Kidney epithelial cell (primary cell): ENCODE data around the gene SCUBE1. TPM values are rescaled to one million over a fixed set of nuclear protein-coding genes. Genes with fewer than 3 reads are reported as not detected.

Source experiments
- DNase-seq: peaks from one replicate; pipeline ENCODE4 v3.0.0-alpha.2; 2010; ENCODE audit warnings: low read depth
- H3K27me3 ChIP-seq: 2 replicates; pipeline ENCODE4 v1.6.0; 2011; ENCODE audit warnings: low read length; ENCODE audit not compliant: control insufficient read depth, insufficient read depth
- H3K36me3 ChIP-seq: 2 replicates; pipeline ENCODE4 v1.5.1; 2011; ENCODE audit warnings: low read length; ENCODE audit not compliant: control insufficient read depth, insufficient read depth
- H3K4me3 ChIP-seq: 2 replicates; pipeline ENCODE4 v1.5.1; 2011; ENCODE audit warnings: low read depth, mild to moderate bottlenecking, control low read depth, low read length
- CTCF ChIP-seq: IDR thresholded peaks from 2 replicates; pipeline ENCODE4 v1.5.1; 2011; ENCODE audit warnings: mild to moderate bottlenecking, moderate library complexity, low read length, control low read depth, inconsistent platforms; ENCODE audit not compliant: insufficient read depth, poor library complexity, severe bottlenecking
- total RNA-seq: library from RNA; depleted of rRNA; stranded (reverse); fragments of >200 nt; gene quantifications from 2 replicates; pipeline ENCODE4 v1.2.3, GENCODE V29; 2015

Gene SCUBE1
- total RNA-seq, 1 donor from 2014 or later, result 0.04 TPM

- H3K36me3 ChIP-seq, result no peaks in the 10 kb centered on the region
- no peak overlapping the region for H3K4me3 ChIP-seq
- TF ChIP-seq CTCF, result no peak
- peaks cover 8% of the 10 kb centered on the region for H3K27me3 ChIP-seq
- no peak for DNase-seq
Observed at GRCh38 chr22:43313890-43314474, 29.2 kb downstream of the SCUBE1 start.

GRCh38 chr22:43313244-43313889 is 29.8 kb downstream of the SCUBE1 start:
- DNase-seq, result no peak
- Histone ChIP-seq H3K4me3 (no peak overlapping the region), H3K36me3 (no peaks in the 10 kb centered on the region), H3K27me3 (peaks cover 12% of the 10 kb centered on the region)
- no peak for TF ChIP-seq CTCF

- peaks cover 12% of the 10 kb centered on the region for H3K27me3 ChIP-seq
- no peak for DNase-seq
- H3K4me3 ChIP-seq, result no peak overlapping the region
- TF ChIP-seq CTCF, result no peak
- H3K36me3 ChIP-seq, result no peaks in the 10 kb centered on the region
Observed at GRCh38 chr22:43312608-43313007, 30.6 kb downstream of the SCUBE1 start.

- H3K4me3 ChIP-seq, result no peak overlapping the region
- no peaks in the 10 kb centered on the region for H3K36me3 ChIP-seq
- DNase-seq, result no peak
- peaks cover 9% of the 10 kb centered on the region for H3K27me3 ChIP-seq
- TF ChIP-seq CTCF, result no peak
Observed at GRCh38 chr22:43310798-43311197, 32.4 kb downstream of the SCUBE1 start.

- H3K27me3 ChIP-seq, result peaks cover 10% of the 10 kb centered on the region
- DNase-seq, result no peak
- H3K4me3 ChIP-seq, result no peak overlapping the region
- H3K36me3 ChIP-seq, result no peaks in the 10 kb centered on the region
- no peak for TF ChIP-seq CTCF
Observed at GRCh38 chr22:43310311-43310710, 32.9 kb downstream of the SCUBE1 start.

- H3K36me3 ChIP-seq, result no peaks in the 10 kb centered on the region
- no peak for DNase-seq
- TF ChIP-seq CTCF, result no peak
- H3K4me3 ChIP-seq, result no peak overlapping the region
- peaks cover 10% of the 10 kb centered on the region for H3K27me3 ChIP-seq
Observed at GRCh38 chr22:43308836-43309235, 34.3 kb downstream of the SCUBE1 start.
